Activated gamma-delta T cell treated with anti-CD3 and anti-CD28 coated beads, Interleukin-2, amount 50 U/mL, for 16 hours (primary cell): Measurements from ENCODE around the gene ASAP2.
"Not testable (repeated sequence)": the region's sequence is repeated elsewhere in the genome, so short reads cannot be mapped to it uniquely, and the experiment has no call there.

ENCODE experiments used
- DNase-seq: peaks from one replicate; pipeline ENCODE4 v3.0.0-alpha.2; 2020; ENCODE audit warnings: low read depth

ASAP2 gene

DNA sequence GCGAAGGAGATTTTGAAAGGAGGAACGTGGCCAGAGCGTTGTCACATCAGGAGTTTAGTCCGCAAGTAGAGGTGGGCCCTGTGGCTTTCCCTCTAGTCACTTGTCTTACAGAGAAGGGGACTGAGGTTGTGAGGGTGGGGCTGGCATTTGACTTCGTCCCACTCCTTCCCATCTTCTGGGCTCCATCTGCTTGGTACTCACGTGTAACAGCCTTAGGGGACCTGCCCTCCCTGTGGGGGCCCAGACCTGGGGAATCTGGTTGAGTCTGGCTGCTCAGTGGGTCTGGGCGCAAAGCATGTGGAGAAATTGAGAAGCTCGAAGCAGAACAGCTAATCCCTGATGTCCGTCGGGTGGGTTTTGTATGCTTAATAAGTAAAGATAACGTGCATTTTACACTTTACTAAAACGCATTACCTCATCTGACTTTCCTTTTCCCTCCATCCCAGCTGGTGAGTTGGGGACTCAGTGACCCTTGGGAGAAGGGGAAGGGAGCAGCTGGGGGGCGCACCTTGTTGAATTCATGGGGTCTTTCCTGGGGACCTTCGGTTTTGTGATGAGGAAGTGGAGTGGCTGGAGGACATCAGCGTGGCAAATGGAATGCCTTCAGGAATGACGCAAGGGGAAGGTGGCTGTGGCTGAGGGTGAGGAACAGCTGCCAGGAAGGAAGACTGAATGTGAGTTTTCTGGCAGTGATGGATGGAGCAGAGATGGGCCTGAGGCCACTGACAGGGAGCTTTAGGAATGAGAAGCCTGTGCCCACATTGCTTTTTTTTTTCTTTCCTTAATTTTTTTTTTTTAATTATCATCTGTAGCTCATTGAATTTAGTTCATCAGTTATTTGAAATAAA lies 44.8 kb downstream of the ASAP2 start:
- DNase-seq: no peak

DNA sequence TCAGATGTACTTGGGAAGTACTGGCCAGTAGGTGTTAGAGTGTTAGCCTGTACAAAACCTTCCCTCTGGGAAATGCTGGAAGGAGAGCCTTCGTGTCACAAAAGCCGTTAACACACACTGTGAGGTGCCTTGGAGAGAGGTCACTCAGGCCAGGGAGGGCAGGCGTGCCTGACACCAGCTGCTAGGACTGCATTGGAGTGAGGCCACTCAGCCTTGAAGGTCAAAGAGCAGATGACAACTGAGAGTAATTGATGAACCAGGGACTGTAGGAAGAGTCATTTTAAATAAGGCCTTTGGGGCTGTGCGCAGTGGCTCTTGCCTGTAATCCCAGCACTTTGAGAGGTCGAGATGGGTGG lies 45.4 kb downstream of the ASAP2 start:
- no peak for DNase-seq

DNA sequence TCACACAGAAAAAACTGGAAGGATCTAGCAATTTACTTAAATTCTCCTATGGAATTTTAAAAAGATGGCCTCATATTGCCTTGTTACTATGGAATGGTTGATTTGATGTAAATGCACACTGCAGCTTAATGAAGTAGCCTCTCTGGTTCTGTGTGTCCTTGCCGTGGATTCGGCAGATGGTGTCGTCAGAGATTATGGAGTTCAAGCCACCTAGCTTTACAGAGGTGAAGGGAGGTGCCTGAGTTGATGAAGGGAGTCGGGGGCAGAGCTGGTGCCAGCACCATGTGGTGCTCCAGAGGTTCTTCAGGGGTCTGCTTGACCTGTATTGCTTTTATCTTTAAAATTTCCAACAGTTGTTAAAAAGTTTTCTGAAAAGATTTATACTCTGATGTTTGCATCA lies 48.8 kb downstream of the ASAP2 start:
- no peak for DNase-seq

DNA sequence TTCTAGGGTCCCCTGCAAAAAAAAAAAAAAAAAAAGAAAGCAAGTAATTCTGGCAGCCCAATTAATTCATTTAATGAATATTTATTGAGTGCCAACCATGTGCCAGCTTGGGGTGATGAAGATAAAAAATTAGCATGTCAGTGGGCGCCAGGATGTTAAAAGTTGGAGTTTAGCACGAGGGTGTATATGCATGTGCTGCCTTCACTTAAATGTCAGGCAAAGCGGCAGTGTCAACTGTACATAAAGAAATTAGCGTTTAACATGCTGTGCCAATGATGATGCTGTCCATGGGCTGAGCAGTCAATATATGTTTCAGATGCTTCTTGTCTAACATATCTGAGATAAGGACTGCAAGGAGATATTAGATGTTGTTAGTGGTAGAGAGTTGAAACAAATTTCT lies 49.5 kb downstream of the ASAP2 start:
- no peak for DNase-seq

DNA sequence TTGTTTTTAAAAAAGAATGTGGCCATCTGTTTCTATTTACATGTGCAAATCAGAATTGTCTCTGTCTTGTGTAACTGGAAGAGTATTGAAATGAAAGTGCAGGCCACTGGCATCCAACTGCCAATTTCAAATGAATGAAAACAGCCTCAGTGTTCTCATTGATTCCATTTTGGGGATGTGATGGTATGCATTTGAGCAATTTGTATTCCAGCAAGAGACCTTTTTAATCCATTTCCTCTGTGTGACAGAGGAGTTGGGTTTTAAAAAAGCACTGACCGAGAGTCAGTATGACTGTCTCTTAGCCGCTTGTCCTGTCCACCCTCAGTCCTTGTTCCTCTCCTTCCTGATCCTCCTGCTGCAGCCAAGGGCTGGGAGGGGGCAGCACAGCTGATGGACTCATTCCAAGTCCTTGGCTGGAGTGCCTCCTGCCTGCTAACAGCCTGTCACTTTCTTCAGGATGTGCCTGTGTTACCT lies 50.0 kb downstream of the ASAP2 start:
- DNase-seq: no peak

DNA sequence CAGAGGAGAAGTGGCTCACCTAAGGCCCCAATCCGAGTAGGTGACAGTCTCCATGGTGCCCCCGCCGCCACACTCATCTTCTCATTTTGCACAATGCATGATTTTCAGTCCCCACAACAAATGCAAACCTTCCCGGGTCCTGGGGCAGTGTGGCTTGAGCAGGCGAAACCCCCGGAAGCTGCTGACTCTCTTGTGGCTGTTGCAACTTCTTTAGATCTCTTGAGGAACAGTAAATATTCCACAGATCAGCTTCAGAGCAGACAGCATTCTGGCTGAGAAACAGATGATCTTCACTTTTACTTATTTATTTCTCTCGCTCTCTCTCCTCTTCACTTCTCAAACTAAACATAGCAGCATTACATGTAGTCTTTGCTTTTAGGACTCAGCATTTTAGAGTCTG lies 51.9 kb downstream of the ASAP2 start:
- DNase-seq: no peak

DNA sequence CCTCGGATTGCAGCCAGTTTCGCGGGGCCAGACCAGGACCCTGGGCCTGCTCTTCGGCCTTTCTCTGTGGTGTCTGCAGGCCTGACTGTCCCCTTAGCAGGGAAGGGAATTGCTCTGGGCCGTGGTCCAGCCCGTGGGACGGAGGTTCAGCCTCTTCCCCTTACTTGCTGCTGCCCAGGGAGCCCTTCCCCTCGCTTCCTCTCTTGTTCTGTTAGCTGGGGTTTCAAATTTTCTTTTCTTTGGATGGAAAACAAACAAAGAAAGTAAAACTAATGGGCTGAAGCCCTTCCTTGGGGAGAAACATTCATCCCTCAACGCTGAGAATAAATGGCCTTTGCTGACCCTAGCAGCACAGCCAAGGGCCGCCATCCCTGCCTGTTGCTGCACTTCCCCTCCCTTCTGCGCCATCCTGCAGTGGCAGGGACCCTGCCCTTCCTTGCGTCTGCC lies 52.4 kb downstream of the ASAP2 start:
- no peak for DNase-seq

DNA sequence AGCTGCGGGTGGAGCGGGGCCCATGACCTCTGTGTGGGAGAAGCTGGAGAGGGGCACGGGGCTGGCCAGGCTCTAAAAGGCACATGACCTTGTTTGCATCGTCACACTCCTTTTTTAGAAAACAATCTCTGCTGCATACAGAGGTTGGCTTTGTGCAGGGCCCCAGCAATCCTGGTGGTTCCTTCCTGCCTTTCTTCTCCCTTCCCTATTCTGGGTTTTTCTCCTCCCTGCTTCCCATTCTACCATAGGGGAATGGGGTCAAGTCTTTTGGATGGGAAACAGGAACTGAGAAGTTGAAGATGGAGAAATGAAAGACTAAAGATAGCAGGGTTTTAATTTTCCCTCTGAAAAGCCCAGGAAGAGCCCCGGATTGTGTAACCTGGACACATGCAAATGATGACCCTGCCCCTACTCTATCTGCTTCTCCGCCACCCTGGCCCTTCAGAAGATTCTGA lies 53.9 kb downstream of the ASAP2 start:
- no peak for DNase-seq

DNA sequence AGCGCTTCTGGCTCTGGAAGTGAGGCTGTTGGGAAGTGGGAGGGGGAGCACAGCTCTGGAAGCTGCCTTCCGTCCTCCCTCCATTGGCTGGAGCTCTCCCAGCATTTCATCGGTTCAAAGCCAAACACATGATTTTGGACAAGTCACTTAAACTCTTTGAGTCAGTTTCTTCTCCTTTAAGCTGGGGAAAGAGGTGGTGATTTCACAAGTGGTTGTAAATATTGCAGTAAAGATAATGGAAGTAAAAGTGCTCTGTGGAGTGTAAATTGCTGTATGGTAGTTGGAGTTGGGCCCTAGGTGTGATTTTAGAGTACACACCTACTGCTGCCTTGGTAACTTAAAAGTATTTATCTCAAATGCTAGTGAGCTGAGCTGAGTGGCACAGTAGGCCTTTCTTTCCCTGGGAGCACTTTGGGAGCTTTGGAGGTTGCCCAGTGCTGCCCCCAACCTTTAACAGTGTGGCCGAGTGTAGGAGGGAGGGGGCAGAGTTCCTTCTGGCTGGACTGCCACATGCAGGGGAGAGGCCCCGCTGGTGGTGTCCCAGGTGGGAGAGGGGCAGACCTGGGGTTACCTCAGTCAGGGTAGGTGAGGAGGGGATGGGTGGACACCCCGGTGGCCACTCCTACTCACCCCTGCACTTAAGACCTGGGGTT lies 54.7 kb downstream of the ASAP2 start:
- no peak for DNase-seq

DNA sequence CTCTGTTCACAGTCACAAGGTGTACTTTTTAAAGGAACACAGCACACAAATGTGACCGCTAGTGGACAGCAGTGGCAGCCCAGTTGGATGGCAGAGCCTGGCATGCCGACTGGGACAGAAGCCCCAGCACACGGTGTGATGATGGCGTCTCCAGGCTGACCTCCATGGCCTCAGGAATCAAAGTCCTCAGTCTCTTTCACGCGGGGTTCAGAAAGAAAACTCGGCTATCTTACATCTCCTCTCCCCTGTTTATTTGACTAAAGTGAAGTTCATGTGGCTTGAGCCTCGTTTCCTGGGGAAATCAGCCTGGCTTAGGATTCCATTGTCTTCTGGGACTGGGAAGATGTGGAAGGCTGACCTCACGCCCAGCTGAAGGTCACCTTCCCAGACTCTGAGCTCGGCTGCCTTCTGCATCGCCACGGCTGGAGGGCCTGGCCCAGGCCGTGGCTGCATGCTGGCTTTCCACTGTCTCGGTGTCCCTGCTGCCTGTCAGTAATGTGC lies 56.1 kb downstream of the ASAP2 start:
- no peak for DNase-seq

DNA sequence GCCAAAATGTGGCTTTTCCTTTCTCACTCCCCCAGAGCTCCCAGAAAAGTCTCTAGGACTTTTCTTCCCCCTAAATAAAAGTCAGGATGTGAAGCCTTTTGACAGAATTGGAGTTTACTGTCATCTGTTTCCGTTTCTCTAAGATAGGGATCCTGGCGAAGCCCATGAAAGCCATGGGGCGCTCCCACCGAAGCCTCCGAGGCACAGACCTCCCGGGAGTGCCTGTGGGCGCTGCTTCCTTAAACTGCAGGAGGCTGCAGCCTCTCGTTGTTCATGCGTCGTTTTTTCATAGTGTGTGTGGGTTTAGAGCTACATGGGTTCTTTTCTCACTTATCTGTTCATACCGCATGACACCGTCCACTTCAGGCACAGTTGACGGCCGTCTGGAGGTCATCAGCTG lies 56.8 kb downstream of the ASAP2 start:
- DNase-seq: no peak

DNA sequence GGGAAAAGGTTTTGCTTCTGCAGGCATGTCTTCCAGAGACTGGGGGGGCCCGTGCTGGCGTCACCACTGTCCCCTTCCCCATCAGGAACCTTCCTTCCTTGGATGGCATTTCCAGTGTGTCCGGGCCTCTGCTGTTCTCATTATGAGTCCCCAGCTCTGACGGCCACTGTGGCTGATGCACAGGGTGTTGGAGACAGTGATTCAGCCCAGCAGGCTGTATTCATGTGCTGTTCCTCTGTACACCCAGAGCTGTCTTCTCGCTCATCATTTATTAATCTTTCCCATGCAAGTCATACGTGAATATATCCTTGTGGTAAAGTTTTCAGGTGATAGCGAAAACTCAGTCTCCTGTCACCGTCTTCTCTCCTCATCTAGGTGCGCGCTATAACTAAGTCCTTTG lies 57.7 kb downstream of the ASAP2 start:
- DNase-seq: no peak

DNA sequence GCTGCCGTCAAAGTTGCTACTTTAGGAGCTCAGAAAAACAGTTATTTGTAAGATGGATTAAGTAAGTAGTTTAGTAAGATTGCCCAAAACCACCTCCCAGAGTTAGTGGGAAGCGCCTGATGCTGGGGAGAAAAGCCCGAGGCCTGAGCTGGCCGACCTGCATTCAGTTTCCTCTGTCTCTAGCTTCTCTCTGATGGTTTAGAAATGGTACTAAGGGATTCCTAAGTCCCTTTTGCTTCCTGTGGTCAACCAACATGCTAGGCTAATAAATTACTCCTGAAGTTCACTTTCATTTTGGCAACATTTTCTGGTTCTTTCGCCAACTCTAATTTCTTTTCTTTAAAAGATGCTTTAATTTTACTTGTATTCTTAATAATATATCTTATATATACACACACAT lies 60.1 kb downstream of the ASAP2 start:
- DNase-seq: no peak

DNA sequence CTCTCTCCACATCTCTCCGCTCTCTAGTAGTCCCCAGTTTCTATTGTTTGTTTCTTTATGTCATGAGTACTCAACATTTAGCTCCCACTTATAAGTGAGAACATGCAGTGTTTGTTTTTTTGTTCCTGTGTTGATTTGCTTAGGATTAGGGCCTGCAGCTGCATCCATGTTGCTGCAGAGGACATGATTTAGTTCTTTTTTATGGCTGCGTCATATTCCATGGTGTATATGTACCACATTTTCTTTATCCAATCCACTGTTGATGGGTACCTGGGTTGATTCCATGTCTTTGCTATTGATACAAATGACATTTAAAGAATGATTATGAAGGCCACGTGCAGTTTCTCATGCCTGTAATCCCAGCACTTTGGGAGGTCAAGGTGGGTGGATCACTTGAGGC lies 60.7 kb downstream of the ASAP2 start:
- not testable (repeated sequence) for DNase-seq

DNA sequence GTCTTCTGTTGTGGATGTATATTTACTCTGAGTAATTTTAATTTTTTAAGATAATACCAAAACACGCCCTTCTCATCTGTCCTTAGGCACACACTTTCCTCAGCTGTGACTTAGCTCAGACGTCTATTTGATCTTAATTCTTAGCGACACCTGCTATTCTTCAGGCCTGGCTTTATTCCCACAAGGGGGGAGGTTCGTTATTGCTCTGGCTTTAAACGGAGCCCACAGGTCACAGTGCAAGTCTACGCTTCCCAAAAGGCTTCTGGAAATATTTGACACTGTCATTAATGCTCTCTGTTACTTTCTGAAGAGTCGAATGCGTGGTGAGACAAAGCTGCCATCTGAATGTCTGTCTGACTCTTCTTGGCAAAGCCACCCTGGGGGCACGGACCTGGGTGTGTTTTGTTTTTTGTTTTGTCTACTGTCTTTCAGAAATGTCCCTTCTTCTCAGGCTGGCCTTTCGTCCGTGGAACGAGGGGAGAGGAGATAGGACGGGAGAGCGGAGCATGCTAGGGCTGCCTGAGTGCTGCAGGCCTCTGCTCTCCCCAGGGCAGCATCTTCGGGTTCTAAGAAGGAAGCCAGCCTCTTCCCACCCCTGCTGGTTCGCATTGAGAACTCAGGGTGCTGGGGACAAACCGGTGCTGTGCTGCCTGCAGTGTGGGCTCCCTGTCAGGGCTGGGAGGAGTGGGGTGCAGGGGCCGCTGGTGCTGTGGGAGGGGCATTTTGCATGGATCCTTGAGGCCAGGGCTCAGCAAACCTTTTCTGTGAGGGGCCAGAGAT lies 61.9 kb downstream of the ASAP2 start:
- DNase-seq: no peak

DNA sequence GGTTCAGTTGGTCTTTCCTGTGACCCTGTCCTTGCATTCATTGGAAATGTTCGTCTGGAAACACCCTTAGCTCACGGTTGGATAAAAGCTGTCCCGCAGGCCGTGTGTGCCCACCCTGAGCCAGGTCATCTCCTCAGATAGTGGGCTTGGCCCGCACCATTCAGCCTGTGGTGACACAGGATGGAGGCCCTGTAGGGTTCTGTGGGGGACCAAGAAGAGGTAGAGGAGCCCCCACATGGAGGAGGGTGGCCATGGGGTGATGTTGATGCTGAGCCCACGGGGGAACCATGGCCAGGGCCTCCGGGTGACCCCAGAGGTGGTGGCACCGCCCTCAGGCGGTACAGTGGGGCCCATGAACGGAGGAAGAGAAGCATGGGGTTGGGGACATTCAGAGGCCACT lies 62.7 kb downstream of the ASAP2 start:
- DNase-seq: no peak

DNA sequence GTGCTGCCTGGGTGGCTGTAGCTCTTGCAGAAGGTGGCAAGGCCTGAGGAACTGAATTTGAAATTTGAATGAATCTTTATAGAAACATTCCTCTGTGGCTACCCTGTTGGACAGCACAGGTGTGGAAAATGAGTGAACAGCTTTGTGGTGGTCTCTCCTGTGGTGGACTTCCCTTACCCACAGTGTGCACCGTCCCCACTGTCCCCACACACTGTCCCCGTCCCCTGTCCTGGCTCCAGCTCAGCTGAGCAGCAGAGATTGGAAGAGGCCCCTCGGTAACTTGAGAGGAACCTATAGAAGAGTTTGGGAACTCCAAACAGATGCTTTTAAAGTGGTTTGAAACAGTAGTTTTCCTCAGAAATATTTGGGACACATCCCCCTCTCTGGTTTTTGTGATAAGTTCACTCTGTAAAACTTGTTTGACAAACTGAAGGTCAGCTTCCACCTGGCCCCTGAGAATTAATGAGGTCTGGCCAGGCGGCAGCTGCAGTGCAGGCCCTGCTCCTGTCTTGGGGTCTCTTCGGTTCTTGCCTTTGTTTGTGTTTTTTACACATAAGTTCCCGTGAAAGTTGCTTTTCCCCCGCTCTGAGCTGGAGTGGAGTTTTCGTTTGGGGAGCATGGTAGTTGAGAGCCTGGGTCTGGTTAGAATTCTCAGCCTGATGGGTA lies 63.2 kb downstream of the ASAP2 start:
- DNase-seq: no peak

DNA sequence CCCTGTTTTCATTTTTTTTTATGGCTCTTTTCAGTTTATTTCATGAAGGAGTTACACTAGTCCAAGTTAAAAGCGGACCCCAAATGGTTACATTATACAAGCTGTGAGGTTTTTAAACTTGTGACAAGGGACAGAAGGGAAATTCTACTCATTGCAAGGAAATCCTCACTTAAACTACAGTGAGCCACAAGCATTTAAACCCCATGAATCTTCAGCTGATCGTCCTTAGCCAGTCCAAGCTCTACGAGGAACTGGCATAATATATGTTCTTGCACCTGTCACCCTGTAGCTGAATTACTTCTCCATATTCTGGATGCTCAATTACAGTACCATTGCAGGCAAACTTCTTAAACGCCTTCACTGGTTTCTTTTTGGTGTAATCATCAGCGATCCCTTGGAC lies 64.5 kb downstream of the ASAP2 start:
- DNase-seq: no peak

DNA sequence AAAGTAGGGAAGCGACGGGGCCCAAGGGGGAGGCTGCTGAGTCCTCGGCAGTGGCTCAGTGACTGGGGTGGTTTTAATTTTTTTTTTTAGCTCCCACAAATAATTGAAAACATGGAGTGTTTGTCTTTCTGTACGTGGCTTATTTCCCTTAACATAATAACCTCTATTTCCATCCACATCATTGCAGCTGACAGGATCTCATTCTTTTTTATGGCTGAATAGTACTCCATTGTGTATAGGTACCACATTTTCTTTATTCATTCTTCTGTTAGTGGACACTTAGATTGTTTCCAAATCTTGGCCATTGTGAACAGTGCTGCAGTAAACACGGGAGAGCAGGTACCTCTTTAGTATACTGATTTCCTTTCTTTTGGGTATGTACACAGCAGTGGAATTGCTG lies 65.1 kb downstream of the ASAP2 start:
- DNase-seq: no peak

DNA sequence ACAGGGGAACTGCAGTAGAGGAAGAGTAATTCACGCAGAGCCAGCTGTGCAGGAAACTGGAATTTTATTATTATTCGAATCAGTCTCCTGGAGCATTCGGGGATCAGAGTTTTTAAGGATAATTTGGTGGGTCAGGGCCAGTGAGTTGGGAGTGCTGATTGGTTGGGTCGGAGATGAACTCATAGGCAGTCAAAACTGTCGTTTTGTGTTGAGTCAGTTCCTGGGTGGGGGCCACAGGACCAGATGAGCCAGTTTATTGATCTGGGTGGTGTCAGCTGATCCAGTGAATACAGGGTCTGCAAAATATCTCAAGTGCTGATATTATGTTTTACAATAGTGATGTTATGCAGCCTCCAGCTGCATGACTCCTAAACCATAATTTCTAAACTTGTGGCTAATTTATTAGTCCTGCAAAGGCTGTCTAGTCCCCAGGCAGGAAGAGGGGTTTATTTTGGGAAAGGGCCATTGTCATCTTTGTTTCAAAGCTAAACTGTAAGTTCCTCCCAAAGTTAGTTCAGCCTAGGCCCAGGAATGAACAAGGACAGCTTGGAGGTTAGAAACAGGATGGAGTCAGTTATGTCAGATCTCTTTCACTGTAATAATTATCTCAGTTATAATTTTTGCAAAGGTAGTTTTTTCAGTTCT lies 67.0 kb downstream of the ASAP2 start:
- DNase-seq: no peak

DNA sequence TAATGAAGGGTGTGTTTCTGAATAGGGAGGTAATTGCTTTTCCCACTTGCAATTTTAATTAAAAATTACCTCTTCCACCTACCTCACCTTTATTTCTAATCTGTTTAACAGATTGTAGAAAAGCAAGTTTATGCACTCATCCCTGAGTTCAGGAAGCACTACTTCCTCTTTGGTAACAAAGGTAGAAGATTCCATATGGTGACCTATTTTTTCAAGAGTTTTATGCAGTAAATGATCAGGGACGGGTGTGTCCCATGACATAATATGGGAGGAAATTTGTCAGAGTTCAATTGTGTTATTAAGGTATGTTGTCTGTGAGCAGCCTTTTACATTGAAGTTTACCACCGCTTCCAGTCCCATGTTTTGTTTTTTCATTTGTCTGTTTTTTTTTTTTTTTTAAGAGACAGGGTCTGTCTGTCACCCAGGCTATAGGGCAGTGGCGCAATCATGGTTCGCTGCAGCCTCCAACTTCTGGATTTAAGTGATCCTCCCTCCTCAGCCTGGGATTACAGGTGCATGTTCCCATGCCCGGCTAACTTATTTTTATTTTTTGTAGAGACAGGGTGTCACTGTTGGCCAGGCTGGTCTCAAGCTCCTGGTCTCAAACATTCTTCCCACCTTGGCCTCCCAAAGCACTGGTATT lies 68.2 kb downstream of the ASAP2 start:
- no peak for DNase-seq
